ENCODE measurements around the gene MED9.

Gene MED9

DNA sequence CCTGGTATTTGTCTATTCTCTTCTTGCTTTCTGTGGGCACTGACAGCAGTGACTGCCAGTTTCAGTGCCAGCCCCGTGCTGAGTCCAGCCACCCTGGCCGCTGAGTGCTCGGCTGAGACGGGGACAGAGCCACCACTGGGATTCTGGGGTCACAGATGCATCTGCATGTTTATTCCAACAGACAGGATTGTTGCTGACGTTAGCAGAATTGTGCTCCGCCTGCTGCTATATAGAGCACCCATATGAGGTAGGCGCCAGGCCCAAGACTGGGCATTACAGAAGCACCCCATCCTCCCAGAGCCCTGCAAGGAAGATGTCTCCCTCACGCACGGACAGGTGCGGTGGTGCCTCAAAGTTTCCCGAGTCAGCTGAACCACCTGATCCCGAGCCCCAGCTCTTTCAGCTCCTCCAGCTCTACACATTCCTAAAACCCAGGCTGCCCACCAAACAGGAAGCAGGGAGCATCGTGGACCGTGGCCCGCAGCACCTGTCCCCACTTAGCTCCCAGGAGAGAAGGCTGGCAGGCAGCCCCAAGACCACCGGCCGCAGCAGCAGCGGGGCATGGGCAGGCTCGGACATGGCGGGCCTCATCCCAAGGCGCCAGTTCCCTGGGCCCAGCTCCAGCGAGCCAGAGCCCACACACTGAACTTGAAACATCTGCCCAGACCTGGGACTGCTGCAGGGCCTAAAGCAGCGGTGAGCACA is 64.3 kb downstream of the MED9 start:
- no peak for FAIRE-seq

DNA sequence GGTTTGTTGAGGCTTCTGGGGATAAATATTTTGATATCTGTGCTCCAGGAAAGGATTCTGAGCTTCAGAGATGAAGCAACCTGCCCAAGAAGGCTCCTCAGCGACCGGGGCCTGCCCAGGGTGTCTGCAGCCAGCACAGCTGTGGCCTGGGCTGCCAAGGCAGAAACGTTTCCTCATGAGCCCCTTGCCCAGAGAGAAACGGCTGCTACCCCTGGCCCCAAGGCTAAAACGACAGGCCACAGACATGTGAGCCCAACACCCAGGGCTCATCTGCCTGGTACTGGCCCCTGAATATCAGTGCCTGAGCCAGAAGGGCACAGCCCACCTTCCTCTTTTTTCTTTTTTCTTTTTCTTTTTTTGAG is 64.8 kb downstream of the MED9 start:
- no peak for FAIRE-seq
